ENCODE measurements around the gene ZP4.
"Not testable (repeated sequence)": the region's sequence is repeated elsewhere in the genome, so short reads cannot be mapped to it uniquely, and the experiment has no call there.

Gene ZP4

DNA sequence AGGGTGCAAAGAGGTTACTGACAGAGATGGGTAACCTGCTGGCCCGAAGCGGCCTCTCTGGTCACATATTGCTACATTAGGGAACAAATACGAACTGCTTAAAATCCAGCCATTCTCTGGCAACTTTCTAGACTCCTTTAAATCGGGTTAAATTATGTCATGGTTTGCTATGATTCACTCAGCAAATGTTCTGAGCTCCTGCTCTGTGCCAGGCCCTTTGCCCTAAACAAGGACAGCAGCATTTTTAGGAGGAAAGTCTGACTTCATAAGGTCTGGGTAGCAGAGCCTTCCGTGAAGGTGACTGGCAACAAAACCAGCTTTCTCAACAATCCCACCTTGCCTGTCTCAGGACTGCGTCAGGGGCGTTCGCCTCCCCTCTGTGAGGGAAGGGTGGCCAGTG, 15.4 kb downstream of the ZP4 start:
- DNase-seq = no peak

DNA sequence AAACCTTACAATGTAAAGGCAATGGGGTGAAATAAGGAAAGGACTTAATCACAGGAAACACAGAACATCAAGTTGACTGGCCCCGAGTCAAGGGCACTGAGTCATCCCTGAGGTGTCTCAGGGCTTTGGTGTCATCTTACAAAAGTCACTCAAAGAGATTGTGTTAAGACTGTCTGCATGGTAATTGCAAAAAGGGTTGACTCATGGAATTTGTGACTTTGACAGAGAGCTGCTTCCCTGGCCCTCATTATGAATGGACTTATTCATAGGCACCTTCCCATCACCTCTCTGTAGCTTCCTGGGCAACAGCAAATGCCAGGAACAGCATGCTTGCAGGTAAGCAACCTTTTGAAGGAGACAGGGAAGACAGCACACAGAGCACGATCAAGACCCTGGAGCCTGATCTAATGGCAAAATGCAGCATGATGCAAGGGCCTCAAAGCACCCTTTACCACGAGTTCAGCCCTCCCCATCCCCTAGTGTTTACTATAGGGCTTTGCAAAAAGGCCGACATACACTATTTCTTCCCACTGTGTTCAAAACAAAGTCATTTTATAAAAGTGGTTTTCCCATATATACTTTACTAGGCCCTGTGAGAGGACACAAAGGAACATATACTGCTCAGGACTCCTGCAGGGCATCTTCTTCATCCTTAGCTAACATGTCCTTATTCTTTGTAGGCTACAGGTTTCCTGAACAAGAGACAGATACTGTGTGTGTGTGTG, 17.1 kb downstream of the ZP4 start:
- no peak for DNase-seq

DNA sequence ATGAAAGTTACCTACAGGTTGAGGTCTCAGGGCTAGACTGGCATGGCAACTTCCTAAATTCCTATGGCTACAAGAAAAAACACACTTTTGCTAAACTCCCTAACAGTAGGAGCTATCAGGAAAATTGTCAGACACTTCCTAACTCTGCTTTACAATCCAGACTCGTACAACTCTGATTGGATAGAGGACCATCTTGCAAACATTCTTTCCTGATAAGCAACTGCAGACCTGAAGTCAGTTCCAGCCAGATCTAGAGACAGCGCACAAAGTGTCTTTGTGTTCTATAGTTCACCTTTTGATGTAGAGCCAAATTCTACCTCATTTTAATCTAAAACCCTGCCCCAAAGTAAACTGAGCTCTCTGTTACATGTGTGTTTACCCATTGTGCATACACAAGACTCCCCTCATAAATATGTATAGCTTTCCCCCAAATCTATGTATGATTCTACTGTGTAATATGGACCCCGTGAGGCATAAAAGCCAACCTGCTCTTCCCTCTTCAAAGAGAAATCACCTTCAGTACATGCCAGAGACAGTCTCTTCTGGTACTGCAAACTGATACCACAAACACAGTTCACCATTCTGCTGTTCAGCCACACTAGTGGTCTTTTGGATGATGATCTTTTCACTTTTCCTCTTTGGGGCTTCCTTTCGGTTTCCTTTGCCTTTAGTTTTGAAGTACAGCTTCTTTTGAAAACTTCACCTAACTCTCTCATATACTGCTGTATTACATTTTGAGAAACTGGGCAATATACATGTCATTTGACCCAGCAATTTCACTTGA, 21.7 kb downstream of the ZP4 start:
- no peak for DNase-seq

DNA sequence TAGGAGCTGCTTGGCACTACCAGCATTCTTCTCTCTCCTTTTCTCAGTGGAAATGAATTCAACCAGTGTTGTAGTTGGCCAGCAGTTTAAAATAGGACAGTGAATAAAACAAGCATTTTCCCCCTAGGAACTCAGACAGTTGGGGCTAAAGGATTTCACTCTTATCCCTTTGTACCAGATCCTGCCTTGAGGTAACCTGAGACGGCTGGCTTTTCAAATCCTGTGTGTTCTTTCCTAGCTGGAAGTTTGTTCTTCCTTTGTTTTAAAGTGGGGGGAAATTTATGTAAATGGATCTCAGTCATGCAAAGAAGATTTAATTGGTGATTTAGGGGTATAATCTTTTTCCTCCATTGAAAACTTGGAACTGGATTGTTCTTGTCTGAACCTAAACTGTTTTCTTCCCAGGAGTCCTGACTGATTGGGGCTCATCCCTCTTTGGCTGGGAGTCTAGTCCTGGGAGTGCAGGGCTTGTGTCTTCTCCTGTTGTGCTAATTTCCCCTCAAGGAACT, 23.3 kb downstream of the ZP4 start:
- no peak for DNase-seq

DNA sequence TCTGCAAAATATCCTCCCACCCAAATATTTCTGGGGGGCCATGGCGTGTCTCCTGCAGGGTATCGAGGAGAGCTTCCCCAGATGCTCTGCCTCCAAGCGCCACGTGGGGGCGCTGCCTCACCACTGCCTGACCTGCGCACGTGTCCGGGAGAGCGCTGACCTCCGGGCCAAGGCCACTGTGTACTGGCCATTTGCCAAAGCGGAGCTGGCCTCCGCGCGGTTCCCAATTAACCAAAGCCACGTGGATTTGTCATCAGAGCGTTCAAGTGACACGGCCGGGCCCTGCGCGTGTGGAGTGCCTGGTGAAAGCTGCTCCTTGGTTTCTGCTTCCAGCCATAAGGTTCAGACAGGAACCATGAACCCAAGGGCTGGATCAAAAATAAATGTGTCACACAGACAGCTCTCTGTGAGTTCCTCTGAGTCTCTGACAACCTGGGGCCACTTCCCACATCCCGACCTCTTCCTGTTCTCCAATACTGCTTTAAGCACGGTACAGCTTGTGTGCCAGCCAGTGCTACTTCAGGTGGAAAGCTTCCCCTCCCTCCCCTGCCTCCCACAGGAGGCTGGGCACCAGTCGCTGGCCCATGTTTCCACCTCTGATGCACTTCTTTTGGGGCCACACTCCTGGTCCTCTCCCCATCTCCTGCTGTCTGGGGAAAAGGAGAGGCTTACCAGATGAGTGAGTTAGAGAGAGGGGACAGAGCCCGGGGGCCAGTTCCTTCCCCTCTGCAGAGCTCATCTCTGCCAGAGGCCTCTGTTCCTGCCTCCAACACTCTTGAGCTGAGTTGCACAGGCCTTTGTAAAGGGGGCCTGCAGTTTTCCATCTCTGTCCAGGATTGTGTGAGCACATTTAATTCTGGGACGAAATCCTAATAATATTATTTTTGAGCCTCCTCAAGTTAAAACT, 26.1 kb downstream of the ZP4 start:
- peak; percentile 14 for DNase-seq

DNA sequence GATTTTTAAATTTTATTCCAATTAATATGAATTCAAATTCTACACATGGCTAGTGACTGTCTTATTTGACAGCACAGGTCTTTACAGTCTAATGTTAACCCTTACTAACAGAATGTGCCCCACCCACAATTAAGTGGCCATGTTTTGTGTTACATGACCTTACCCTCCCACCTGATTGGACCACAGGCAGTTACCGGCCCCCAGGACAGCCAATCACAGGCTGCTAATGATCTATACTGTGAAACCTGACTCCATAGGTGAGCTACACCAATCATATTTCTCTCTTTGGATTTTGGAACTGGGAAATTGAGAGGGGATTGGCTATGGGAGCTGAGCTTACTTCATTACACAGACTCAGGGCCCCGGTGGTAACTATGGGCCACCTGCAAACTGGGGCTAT, 27.5 kb downstream of the ZP4 start:
- no peak for DNase-seq

DNA sequence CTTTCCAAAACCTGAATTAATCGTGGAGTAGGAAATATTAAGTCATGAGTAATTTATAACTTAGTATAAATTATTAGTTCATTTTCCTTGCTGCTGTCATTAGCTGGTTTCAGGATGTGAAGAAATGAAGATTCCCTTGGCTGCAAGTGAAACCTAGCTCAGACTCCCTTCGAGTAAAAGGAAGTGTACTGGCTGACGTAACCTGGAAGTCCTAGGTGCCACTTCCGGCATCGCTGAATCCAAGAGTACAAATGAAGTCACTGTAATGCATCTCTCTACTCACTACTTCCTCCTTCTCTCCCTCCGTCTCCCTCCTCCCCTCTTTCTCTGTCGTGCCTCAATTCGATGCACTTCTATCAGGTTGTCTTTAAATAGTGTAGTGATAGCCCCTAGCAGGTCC, 28.8 kb downstream of the ZP4 start:
- DNase-seq = no peak

DNA sequence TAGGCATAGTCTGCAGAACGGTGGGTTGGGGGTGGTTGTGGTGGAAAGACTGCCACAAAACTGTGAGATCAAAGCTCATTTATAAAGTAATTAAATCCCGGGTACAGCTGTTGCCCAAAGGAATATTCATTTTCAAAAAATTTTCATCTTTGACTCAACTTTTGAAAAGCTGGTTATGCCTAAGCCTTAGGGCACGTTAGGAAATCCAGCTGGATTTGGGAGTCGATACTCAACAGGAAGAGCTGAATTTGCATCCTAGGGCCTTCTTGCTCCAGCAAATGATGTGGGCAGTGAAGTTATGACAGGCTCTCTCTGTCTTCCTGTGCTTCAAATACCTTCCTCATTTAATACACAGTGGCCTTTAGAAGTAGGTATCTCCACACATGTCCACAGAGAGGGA, 31.7 kb downstream of the ZP4 start:
- DNase-seq = no peak

DNA sequence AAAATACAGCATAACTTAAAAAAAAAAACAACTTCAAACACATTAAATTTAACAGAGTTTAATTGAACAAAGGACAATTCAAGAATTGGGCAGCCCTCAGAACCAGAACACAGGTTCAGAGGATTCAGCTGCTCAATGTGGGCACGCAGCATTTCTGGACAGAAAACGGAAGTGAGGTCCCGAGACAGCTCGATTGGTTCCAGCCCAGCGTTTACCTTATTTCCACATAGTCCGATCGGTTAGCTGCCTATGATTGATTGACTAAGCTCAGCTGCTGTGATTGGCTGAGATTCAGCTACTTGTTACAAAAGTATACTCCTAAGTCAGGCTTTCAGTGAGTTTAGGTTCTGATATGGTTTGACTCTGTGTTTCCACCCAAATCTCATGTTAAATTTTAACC, 33.3 kb downstream of the ZP4 start:
- DNase-seq = no peak

DNA sequence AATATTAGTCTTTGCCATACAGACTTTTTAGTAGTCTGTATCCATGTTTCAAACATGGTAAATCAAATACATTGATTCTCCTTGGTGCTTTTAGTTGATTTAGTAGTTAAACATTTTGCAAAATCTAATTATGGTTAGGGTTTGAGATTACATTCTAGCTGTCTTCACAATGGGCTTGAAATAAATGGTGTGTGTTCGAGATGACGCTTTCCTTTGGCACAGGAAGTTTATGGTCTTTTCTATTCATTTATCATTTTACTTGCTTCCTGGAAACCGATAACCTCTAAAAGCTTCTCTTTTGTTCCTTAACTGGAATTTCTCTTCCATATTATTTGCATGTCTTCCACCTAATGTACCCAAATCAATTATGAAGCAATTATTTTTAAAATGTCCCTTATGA, 38.4 kb downstream of the ZP4 start:
- DNase-seq = no peak

DNA sequence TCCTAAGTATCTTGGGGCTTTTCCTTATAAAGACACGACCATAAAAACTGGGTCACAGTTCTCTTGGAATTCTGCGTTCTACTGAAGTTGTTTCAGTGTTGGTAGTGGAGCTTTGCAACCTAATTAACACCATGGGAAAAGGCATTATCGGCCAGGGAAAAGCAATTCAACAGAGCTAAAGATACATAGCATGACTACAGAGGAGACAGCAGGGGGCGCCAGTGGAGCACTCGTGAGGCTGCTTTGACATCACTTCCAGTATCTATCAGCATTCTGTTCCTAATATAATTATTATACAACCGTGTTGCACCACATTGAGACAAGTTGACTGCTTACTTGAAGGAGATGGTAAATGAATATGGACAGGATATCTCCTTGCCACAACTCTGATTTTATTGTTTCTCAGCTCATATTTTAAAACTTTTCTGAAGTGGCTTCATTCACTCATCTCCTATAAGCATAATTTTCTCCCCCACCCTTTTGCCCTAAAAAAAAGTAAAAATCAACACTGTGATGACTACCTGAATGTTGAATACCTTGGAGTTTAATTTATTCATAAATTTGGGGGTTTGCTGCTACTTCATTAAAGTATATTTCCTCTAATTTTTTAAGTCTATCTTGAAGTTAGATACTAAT, 39.4 kb downstream of the ZP4 start:
- DNase-seq = peak; percentile 59

DNA sequence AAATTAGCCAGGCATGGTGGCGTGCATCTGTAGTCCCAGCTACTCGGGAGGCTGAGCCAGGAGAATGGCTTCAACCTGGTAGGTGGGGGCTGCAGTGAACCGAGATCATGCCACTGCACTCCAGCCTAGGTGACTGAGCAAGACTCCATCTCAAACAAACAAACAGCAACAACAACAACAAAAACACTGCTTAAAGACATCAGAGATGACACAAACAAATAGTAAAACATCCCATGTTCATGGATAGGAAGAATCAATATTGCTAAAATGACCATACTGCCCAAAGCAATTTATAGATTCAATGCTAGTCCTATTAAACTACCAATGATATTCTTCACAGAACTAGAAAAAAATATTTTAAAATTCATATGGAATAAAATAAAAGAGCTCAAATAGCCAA, 47.2 kb downstream of the ZP4 start:
- not testable (repeated sequence) for DNase-seq

DNA sequence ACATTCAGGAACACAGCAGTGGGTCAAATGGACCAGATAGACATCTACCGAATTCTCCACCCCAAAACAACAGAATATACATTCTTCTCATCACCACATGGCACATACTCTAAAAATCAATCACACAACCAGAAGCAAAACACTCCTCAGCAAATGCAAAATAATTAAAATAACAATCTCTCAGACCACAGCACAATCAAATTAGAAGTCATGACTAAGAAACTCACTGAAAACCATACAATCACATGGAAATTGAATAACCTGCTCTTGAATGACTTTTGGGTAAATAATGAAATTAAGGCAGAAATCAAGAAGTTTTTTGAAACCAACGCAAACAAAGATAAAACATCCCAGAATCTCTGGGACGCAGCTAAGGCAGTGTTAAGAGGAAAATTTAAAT, 49.2 kb downstream of the ZP4 start:
- no peak for DNase-seq

DNA sequence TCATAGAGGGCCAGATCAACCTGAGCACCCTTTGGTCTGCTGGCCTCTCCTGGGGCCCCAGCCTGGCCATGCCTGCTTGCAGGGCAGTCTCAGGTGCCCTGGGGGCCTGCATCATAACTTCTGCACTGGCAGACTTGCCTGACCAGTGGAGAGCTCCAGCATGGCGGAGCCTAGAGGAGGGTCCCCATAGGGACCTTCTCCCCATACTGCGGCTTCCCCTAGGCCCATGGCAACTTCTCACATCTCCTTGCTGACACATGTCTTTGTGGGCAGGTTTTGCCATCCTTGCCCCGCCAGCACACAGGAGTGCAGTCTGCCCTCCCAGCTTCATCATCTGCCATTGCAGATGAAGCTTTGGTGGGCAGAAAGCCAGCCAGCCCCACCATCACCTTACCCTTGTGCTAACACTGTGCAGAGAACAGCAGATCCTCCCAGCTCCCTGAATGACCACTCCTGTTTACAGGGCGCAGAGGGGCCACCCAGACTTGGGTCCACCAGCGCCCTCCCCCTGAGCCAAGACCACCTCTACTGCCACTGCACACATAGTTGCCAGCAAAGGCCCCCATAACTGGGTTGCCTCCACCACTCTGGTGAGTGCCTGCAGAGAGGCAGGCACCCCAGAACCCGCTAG, 51.7 kb downstream of the ZP4 start:
- DNase-seq = no peak

DNA sequence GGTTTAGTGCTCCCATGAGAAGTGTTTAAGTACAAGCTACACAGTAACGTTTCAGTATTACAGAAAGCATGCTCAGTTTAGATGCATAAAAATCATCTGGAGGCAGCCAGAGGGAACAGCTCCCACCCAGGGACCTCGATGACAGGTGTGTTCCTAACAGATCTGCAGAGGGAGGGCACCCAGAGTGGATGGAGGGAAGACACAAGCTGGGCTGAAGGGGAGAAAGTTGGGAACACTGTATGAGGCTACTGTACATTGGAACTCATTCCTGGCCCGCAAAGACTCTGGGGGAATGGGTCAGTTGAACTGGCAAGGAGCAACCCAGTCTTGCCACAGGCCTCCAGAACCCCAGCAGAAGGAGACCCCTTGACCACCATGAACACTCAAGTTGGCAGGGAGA, 52.4 kb downstream of the ZP4 start:
- no peak for DNase-seq

DNA sequence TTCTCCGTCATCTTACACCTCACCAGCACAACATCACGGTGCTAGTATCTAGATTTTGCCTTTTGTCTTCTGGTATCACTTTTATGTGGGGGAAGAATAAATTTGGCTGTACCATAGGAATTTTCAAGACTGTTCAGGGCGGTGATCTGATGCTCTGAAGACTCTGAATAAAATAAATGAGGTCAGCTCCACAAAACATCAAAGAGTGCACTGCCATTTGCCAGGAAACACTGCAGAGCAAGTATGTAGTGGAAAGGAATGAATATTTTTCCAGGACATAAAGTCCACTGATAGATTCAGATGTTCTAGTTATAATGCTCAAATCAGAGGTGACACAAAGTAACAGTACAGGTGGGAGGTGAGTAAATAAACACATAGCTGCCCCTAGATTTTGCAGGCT, 56.3 kb downstream of the ZP4 start:
- no peak for DNase-seq

DNA sequence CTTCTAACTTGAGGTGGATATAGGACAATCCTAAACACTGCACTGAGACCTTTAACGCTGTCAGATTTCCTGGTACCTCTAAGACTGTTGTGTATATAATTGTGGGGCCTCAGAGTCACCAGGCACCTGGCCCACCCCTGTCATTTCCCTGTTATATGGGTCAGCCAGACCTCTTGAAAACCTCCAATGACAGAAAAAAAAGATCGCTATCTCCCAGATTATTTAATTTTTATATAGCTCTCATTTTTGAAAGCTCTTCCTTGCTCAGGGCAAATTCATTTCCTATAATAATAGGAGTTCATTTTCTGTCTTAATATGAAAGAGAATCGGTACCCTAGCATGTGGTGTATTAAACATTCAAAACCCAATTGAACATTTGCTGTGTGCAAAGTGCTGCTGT, 56.7 kb downstream of the ZP4 start:
- no peak for DNase-seq

DNA sequence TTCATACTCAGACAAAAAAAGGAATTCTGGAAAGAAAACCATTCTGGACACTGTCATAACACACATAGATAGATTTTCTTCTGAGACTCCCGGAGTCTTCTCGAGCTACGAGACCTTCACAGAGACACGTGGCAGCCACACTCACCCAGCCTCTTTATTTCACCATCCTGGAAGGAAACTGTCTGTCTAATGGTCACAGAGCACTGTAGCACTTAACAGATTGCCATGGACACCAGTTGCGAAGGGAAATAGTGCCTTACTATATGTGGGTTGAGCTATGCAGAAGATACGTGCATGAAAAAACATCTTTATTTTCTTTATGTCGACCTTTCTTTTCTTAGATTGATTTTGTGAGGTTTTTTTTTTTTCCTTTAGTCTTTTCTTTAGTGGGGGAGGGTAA, 57.9 kb downstream of the ZP4 start:
- no peak for DNase-seq

Data from NCI-H1092 (cell line).